ENCODE data around the gene GRM8.
"Not testable (repeated sequence)": the region's sequence is repeated elsewhere in the genome, so short reads cannot be mapped to it uniquely, and the experiment has no call there.

Gene GRM8

DNA sequence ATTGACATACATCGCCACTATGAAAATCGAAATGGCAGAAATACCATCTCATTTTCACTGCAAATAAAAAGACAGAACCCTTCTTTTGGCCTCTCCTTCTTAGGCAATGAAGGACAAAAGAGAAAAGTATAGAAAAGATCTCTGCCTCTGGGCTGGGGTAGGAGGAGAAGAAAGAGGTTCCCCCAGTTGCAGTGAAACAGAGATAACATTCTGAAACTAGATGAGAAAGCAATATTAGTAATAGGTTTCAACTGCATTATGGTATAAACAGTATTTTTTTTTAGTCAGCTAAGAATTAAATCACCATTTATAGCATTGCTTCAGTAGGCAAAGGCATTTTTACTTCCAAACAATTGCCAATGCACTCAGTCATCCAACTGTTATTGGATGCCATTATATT lies 347.5 kb downstream of the GRM8 start:
- DNase-seq = not testable (repeated sequence)

DNA sequence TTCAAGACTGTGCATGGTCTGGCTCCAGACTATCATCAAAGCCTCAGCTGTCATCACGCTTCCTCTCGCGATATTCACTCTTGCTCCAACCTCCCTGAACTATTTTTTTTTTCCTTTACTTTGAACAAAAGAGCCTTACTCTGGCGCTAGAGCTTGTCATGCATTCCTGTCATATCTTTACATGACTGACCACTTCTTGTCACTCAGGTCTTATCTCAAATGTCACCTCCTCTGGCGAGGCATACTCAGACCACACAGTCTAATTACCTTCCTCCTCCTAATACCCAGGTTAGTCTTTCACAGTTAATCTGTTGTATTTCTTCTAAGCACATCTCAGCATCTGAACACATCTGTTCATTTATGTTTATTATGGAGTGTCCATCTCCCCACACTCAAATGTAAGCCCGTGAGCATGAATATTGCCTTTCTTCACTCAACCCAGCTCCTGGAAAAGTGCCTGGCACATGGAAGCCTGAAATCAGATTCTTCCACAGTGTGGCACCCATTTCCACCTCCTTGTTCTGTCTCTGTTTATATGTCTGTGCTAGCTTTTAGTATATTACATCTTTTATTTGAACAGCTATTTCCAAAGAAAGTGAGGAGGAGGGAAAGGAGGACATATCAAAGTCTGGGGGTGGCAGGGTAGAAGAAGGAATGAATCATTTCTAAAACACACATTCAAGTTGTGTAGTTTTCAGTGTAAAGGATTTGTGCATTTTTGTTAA lies 351.5 kb downstream of the GRM8 start:
- DNase-seq = not testable (repeated sequence)

DNA sequence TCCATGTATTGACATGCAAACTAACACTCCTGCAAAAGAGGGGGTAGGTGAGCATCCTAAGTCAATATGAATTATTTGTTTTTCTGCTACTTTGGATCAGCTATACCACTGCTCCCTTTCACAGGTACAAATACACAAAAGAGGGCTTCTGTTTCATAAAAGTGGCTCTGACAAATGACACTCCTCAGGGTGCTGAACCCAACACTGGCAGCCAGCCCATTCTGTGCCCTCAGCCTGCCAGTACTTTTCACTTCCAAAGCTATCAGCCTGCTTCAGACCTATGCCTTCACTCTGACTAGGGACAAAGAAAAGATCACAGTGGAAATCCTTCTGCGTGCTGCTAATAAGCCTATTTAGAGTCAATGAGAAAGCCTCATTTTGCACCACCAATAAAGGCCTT lies 364.8 kb downstream of the GRM8 start:
- DNase-seq = peak; percentile 67

- not testable (repeated sequence) for DNase-seq
Measured at GRCh38 chr7:126887560-126887959, 365.2 kb downstream of the GRM8 start.

DNA sequence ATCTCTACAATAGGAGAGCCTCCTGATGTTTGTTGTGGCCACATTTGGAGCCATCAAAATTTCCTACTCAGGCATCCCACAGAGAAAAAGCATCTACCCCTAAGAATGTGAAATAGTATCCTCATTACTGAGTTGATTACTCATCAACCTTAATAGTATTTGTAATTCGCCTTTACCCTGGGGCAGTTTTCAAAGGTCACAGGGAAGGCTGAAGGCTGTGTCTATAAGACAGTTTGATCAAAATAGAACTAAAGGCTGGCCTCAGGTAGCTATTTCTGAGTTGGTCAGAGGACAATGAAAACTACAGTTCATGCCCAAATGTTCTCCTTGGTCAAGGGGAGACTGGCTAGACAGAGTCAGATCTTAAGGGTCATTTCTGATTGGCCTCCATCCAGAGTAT lies 370.0 kb downstream of the GRM8 start:
- DNase-seq = not testable (repeated sequence)

GRCh38 chr7:126881908-126882307 lies 370.8 kb downstream of the GRM8 start:
- DNase-seq = not testable (repeated sequence)

GRCh38 chr7:126881315-126881714 lies 371.4 kb downstream of the GRM8 start:
- no peak for DNase-seq

DNA sequence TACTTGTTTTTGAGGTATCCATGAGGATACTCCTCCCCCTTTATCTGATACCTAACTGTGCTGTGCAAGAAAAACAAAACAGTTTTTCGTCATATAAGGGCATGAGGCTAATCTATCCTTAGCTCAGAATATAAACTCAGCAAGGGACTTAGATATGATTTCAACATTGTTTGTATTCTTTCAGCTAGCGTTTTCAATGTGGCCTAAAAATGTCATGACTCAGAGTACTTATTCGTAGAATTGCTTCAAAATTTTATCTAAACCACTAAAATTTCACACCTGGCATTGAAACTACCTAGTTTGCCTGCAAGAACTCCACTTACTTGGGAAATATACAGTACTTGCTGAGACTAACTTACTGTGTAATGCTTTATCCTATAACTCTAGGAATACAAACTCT lies 376.2 kb downstream of the GRM8 start:
- not testable (repeated sequence) for DNase-seq

- DNase-seq = no peak
Measured at GRCh38 chr7:126856691-126857291, 395.9 kb downstream of the GRM8 start.

DNA sequence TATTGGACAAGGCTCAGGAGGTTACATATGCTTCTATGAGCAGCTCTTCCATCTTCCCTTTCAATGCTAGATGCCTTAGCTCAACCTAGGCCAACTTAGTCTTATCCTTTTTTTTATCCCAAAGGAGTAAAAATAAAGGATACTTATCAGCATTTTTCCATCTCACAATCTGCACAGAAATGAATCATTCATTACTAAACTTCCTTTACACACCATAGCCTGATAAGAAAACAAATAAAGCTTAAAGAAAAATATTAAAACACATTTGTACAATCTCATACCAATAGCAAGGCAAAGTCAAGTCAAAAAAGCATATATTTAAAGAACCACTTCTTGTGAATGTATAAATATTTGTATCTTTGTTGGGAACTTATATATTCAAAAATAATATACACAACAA lies 407.4 kb downstream of the GRM8 start:
- DNase-seq = no peak

GRCh38 chr7:126843883-126844282 lies 408.9 kb downstream of the GRM8 start:
- DNase-seq = no peak

DNA sequence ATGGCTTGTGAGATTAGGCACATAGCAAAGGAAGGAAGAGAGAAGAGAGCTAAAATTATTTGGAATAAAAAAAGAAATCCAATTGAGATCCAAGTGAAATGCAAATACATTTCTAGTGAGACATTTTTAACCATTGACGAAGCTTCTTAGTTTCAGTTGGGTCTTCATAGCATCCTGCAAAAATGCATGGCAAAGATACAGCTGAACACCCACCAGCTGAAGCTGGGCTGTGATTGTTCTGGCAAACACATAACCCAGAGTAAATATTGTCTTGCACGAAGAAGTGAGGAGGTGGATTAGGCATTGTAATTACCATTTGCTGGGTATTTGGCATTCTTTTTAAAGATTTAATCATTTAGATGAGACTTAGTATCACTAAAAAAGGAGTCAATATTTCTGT lies 409.4 kb downstream of the GRM8 start:
- no peak for DNase-seq

- DNase-seq = no peak
Measured at GRCh38 chr7:126842451-126842850, 410.3 kb downstream of the GRM8 start.

- DNase-seq = peak; percentile 44
Measured at GRCh38 chr7:126840869-126841268, 411.9 kb downstream of the GRM8 start.

- DNase-seq = no peak
Measured at GRCh38 chr7:126839624-126840023, 413.1 kb downstream of the GRM8 start.

DNA sequence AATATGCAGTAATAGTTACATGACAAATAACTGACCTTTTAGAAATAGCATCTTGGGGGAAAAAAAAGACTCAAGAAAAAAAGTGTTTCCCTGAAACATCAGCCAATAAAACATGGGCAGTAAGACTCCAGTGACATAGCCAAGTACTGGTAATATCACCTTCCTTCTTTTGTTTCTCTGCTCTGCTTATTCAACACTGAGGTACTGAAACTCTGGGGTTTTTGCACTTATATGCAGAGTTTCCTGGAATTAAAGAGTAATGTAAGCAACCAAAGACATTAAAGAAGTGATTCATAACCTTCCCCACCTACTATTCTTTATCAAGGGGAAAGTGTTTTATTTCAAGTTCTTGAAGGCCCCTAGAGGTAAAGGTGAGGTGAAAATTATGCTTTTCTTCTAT lies 414.5 kb downstream of the GRM8 start:
- no peak for DNase-seq

DNA sequence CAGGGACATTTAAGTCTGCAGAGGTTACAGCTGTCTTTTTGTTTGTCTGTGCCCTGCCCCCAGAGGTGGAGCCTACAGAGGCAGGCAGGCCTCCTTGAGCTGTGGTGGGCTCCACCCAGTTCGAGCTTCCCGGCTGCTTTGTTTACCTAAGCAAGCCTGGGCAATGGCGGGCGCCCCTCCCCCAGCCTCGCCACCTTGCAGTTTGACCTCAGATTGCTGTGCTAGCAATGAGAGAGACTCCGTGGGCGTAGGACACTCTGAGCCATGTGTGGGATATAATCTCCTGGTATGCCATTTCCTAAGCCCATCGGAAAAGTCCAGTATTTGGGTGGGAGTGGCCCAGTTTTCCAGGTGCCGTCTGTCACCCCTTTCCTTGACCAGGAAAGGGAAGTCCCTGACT lies 421.5 kb downstream of the GRM8 start:
- not testable (repeated sequence) for DNase-seq

- DNase-seq = no peak
Measured at GRCh38 chr7:126820925-126821324, 431.8 kb downstream of the GRM8 start.

GRCh38 chr7:126819197-126819484 lies 433.6 kb downstream of the GRM8 start:
- DNase-seq = no peak

DNA sequence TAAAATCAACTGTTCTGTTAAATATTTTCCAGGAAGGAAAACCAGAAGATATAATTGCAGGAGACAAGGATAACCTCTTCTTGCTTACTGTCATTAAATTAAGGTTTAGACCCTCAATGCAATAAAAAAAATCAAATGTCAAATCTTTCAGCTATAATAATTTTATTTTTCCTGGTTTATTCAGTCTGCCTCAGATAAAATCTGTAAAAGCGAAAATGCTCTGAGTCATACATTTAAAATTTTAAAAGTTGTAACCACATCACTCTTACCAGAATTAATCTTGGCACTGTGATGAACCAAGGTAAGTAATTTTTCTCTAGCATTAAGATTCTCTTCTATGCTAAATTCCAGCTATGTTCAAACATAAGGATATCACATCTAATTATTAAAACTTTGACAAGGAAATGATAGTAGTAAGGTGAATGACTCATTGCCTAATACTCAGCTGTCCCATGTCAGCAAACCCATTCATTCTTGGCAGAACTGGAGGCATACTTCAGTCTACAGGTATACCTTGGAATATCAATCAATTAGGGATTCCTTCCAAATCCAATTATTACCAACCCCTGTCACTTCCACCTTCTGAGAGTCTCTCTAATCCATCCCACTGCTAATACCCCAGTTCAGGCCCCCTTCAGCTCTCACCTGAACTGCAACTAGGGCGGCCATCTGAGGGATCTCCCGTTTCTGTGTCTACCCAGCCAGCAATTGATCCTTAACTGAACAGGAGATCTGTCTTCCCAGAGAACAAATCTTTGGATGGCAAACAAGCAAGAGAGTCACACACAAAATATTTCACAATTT lies 434.1 kb downstream of the GRM8 start:
- DNase-seq = no peak

DNA sequence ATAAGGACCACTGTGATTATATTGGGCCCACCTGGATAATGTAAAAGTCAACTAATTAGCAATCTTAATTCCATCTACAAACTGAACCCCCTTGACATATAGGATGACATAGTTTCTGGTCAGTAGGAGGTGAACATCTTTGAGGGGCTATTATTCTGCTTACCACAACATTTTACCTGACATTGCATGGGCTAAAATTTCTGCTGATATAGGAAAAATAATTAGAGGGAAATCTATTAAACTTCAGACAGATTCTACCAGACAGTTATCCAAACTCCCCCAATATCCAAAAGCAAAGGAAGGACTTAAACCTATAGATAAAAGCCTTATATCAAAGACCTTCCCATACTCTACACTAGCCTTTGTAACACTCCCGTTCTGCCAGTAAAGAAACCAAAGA lies 443.6 kb downstream of the GRM8 start:
- DNase-seq = no peak

DNA sequence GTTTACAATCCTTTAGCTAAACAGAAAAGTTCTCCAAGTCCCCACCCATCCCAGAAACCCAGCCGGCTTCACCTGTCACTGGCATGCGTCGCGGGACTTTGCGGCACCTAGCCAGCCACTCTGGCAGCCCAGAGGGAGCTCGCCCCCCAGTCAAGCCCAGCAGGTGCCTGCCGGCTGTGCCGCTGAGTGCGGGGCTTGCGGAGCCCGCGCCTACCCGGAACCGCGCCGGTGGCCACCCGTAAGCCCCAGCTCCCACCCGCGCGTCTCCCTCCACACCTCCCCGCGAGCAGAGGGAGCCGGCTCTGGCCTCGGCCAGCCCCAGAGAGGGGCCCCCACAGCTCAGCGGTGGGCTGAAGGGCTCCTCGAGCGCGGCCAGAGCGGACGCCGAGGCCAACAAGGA lies 446.1 kb downstream of the GRM8 start:
- DNase-seq = no peak

GRCh38 chr7:126805351-126805750 lies 447.4 kb downstream of the GRM8 start:
- DNase-seq = no peak

- DNase-seq = no peak
Measured at GRCh38 chr7:126804604-126805003, 448.1 kb downstream of the GRM8 start.

All from NCI-H1105 (cell line).